Measurements from ENCODE around the gene RGS1. TPM values are rescaled to one million over a fixed set of nuclear protein-coding genes. Genes with fewer than 3 reads are reported as not detected.

RGS1 gene
- total RNA-seq, 1 experiment from 2014 or later = not detected

GRCh38 chr1:192566657-192567056 is 8.9 kb upstream of the RGS1 start:
- CTCF ChIA-PET = no interaction called here
- intact Hi-C loops (cut with micrococcal nuclease) = no loop called here

GRCh38 chr1:192568063-192568462 is 7.5 kb upstream of the RGS1 start:
- POLR2A ChIA-PET (ENCODE audit: unreplicated experiment) = no interaction called here
- ATAC-seq = no peak

More at GRCh38 chr1:192566657-192567056, 8.9 kb upstream of the RGS1 start:
- Histone ChIP-seq H3K4me1 (ENCODE audit: insufficient read depth, low read length) (no peaks in the 10 kb centered on the region), H3F3A (ENCODE audit: low read length, unreplicated experiment) (no peaks in the 10 kb centered on the region), H3K9ac (ENCODE audit: low read length) (no peak overlapping the region), H4K20me1 (ENCODE audit: low read length) (no peaks in the 10 kb centered on the region), H3K9me2 (replicated peaks; ENCODE audit: low read length) (no peaks in the 10 kb centered on the region), H3K9me3 (ENCODE audit: low read length) (no peaks in the 10 kb centered on the region), H3K4me2 (ENCODE audit: low read length) (no peak overlapping the region), H3K79me2 (ENCODE audit: low read length) (no peaks in the 10 kb centered on the region), H3K27ac (ENCODE audit: low read length) (no peak overlapping the region), H3K36me3 (ENCODE audit: low read depth, low read length) (no peaks in the 10 kb centered on the region), H2AFZ (ENCODE audit: low read length) (no peak overlapping the region), H3K27me3 (ENCODE audit: low read length) (no peaks in the 10 kb centered on the region), H3K4me3 (ENCODE audit: low read length) (no peak overlapping the region)
- ATAC-seq = no peak
- no TSS peak for BruUV-seq (replicated peaks)
- no peak for DNase-seq
- POLR2A ChIA-PET (ENCODE audit: unreplicated experiment) = no interaction called here
- no peak for TF ChIP-seq EZH2 (IDR thresholded peaks at IDR 0.05; ENCODE audit: low read length, unreplicated experiment)
- no peak for TF ChIP-seq CTCF (conservative IDR thresholded peaks at IDR 0.05; ENCODE audit: low read depth, low read length)
- TF ChIP-seq EZH2phosphoT487 (IDR thresholded peaks at IDR 0.05; ENCODE audit: borderline replicate concordance, low read length) = no peak

GRCh38 chr1:192571668-192572067 is 3.9 kb upstream of the RGS1 start:
- H2AFZ ChIP-seq (ENCODE audit: low read length) = no peak overlapping the region

More at GRCh38 chr1:192568063-192568462, 7.5 kb upstream of the RGS1 start:
- H3K4me1 ChIP-seq (ENCODE audit: insufficient read depth, low read length) = no peaks in the 10 kb centered on the region
- CTCF ChIA-PET = no interaction called here
- no TSS peak for BruUV-seq (replicated peaks)
- TF ChIP-seq CTCF (conservative IDR thresholded peaks at IDR 0.05; ENCODE audit: low read depth, low read length) (no peak), EZH2 (IDR thresholded peaks at IDR 0.05; ENCODE audit: low read length, unreplicated experiment) (no peak), EZH2phosphoT487 (IDR thresholded peaks at IDR 0.05; ENCODE audit: borderline replicate concordance, low read length) (no peak)
- H2AFZ ChIP-seq (ENCODE audit: low read length) = no peak overlapping the region
- no peaks in the 10 kb centered on the region for H3K79me2 ChIP-seq (ENCODE audit: low read length)
- H3K9ac ChIP-seq (ENCODE audit: low read length) = no peak overlapping the region
- no peaks in the 10 kb centered on the region for H3K9me2 ChIP-seq (replicated peaks; ENCODE audit: low read length)
- no peaks in the 10 kb centered on the region for H3K9me3 ChIP-seq (ENCODE audit: low read length)
- no peaks in the 10 kb centered on the region for H3K27me3 ChIP-seq (ENCODE audit: low read length)
- H3K27ac ChIP-seq (ENCODE audit: low read length) = no peak overlapping the region
- H3F3A ChIP-seq (ENCODE audit: low read length, unreplicated experiment) = no peaks in the 10 kb centered on the region
- H3K4me3 ChIP-seq (ENCODE audit: low read length) = no peak overlapping the region
- H3K36me3 ChIP-seq (ENCODE audit: low read depth, low read length) = no peaks in the 10 kb centered on the region
- H4K20me1 ChIP-seq (ENCODE audit: low read length) = no peaks in the 10 kb centered on the region
- no peak for DNase-seq
- no peak overlapping the region for H3K4me2 ChIP-seq (ENCODE audit: low read length)
- intact Hi-C loops (cut with micrococcal nuclease) = no loop called here

More at GRCh38 chr1:192571668-192572067, 3.9 kb upstream of the RGS1 start:
- H4K20me1 ChIP-seq (ENCODE audit: low read length) = no peaks in the 10 kb centered on the region
- no peak overlapping the region for H3K4me2 ChIP-seq (ENCODE audit: low read length)
- CTCF ChIA-PET = no interaction called here
- ATAC-seq (no peak), DNase-seq (no peak)
- no peaks in the 10 kb centered on the region for H3K36me3 ChIP-seq (ENCODE audit: low read depth, low read length)
- H3K9me2 ChIP-seq (replicated peaks; ENCODE audit: low read length) = no peaks in the 10 kb centered on the region
- intact Hi-C loops (cut with micrococcal nuclease) = no loop called here
- no peaks in the 10 kb centered on the region for H3K9me3 ChIP-seq (ENCODE audit: low read length)
- H3K27ac ChIP-seq (ENCODE audit: low read length) = no peak overlapping the region
- POLR2A ChIA-PET (ENCODE audit: unreplicated experiment) = no interaction called here
- no peaks in the 10 kb centered on the region for H3K79me2 ChIP-seq (ENCODE audit: low read length)
- H3F3A ChIP-seq (ENCODE audit: low read length, unreplicated experiment) = no peaks in the 10 kb centered on the region
- H3K4me3 ChIP-seq (ENCODE audit: low read length) = no peak overlapping the region
- BruUV-seq (replicated peaks) = no TSS peak
- no peaks in the 10 kb centered on the region for H3K4me1 ChIP-seq (ENCODE audit: insufficient read depth, low read length)
- TF ChIP-seq EZH2 (IDR thresholded peaks at IDR 0.05; ENCODE audit: low read length, unreplicated experiment) (no peak), CTCF (conservative IDR thresholded peaks at IDR 0.05; ENCODE audit: low read depth, low read length) (no peak), EZH2phosphoT487 (IDR thresholded peaks at IDR 0.05; ENCODE audit: borderline replicate concordance, low read length) (no peak)
- H3K27me3 ChIP-seq (ENCODE audit: low read length) = no peaks in the 10 kb centered on the region
- no peak overlapping the region for H3K9ac ChIP-seq (ENCODE audit: low read length)
